Vagina (tissue), 2 donors: ENCODE results near the gene CSPG5. TPM values are rescaled to one million over a fixed set of nuclear protein-coding genes. Genes with fewer than 3 reads are reported as not detected.

ENCODE experiments used
- DNase-seq, 2 donors: peaks; one replicate each; pipeline ENCODE4 v3.0.0-alpha.2; 2017; ENCODE audit errors: extremely low spot score in 2 of 2
- H3K27ac ChIP-seq: fragments of 200-600 bp; sonication (generic); one replicate; pipeline ENCODE4 v1.5.1; 2019
- H3K27me3 ChIP-seq: fragments of 200-600 bp; sonication (generic); one replicate; pipeline ENCODE4 v1.5.1; 2019
- H3K36me3 ChIP-seq, 2 donors: fragments of 200-600 bp; sonication (generic); one replicate each; pipeline ENCODE4 v1.5.1; 2017 to 2019
- H3K4me1 ChIP-seq: fragments of 200-600 bp; sonication (generic); one replicate; pipeline ENCODE4 v1.5.1; 2019
- H3K4me3 ChIP-seq, 2 donors: fragments of 200-600 bp; sonication (generic); 1 replicate in 1 of 2; 2 replicates in 1 of 2; pipeline ENCODE4 v1.5.1; 2016 to 2019
- H3K9me3 ChIP-seq: fragments of 200-600 bp; sonication (generic); one replicate; pipeline ENCODE4 v1.5.1; 2019
- CTCF ChIP-seq, 3 experiments: fragments of 450-650 bp in 2 of 3; fragments of 200-600 bp in 1 of 3; sonication (generic) in 1 of 3; IDR thresholded peaks; one replicate each; pipeline ENCODE4 v1.5.1; 2017 to 2019; ENCODE audit warnings: antibody characterized with exemption in 3 of 3, mild to moderate bottlenecking in 2 of 3, moderate library complexity in 2 of 3
- POLR2A ChIP-seq, 2 donors: fragments of 450-650 bp; IDR thresholded peaks; one replicate each; pipeline ENCODE4 v1.6.1; 2017; ENCODE audit warnings: antibody characterized with exemption in 2 of 2, mild to moderate bottlenecking in 2 of 2, moderate library complexity in 2 of 2
- POLR2AphosphoS5 ChIP-seq, 2 donors: sonication (generic); formaldehyde crosslinking; IDR thresholded peaks; one replicate each; pipeline ENCODE4 v1.9.0; 2017; ENCODE audit warnings: antibody characterized with exemption in 2 of 2, mild to moderate bottlenecking in 2 of 2, low read depth in 1 of 2; ENCODE audit not compliant: insufficient read depth in 1 of 2
- intact Hi-C: fragments of 100-400 bp; cut with DNase I; formaldehyde crosslinking; loops from one replicate; pipeline ENCODE4 v1.15.1; 2023
- total RNA-seq: library from RNA; depleted of rRNA; stranded (reverse); fragments of >200 nt; gene quantifications from one replicate; pipeline ENCODE4 v1.2.3, GENCODE V29; 2016

The CSPG5 gene
- total RNA-seq, 1 donor from 2014 or later: 0.98 TPM

GRCh38 chr3:47573190-47574172 lies 5.2 kb downstream of the CSPG5 start:
- TF ChIP-seq POLR2AphosphoS5 (IDR thresholded peaks at IDR 0.05; ENCODE audit: insufficient read depth in 1 of 2, low read depth in 1 of 2) (no peak), CTCF (IDR thresholded peaks at IDR 0.05) (no peak), POLR2A (IDR thresholded peaks at IDR 0.05) (no peak)
- Histone ChIP-seq H3K27me3 (no peaks in the 10 kb centered on the region), H3K9me3 (no peaks in the 10 kb centered on the region), H3K4me1 (peaks cover 8% of the 10 kb centered on the region), H3K27ac (no peak overlapping the region), H3K4me3 (no peak overlapping the region), H3K36me3 (no peaks in the 10 kb centered on the region)
- no peak for DNase-seq
- intact Hi-C loops: no loop called here

- DNase-seq: no peak
- Histone ChIP-seq H3K27me3 (no peaks in the 10 kb centered on the region), H3K4me1 (no peaks in the 10 kb centered on the region), H3K27ac (no peak overlapping the region), H3K4me3 (no peak overlapping the region), H3K9me3 (no peaks in the 10 kb centered on the region), H3K36me3 (no peaks in the 10 kb centered on the region)
- TF ChIP-seq POLR2A (IDR thresholded peaks at IDR 0.05) (no peak), POLR2AphosphoS5 (IDR thresholded peaks at IDR 0.05; ENCODE audit: insufficient read depth in 1 of 2, low read depth in 1 of 2) (no peak), CTCF (IDR thresholded peaks at IDR 0.05) (no peak)
- intact Hi-C loops: no loop called here
Observed at GRCh38 chr3:47571391-47572175, 7.1 kb downstream of the CSPG5 start.

GRCh38 chr3:47568901-47569300 lies 9.8 kb downstream of the CSPG5 start:
- no peak for TF ChIP-seq CTCF (IDR thresholded peaks at IDR 0.05)
- no peak for TF ChIP-seq POLR2A (IDR thresholded peaks at IDR 0.05)
- no peak for TF ChIP-seq POLR2AphosphoS5 (IDR thresholded peaks at IDR 0.05; ENCODE audit: insufficient read depth in 1 of 2, low read depth in 1 of 2)
- H3K27ac ChIP-seq: no peak overlapping the region
- no peak overlapping the region for H3K4me3 ChIP-seq
- no peaks in the 10 kb centered on the region for H3K4me1 ChIP-seq
- no peaks in the 10 kb centered on the region for H3K36me3 ChIP-seq
- intact Hi-C loops: no loop called here
- H3K9me3 ChIP-seq: no peaks in the 10 kb centered on the region
- H3K27me3 ChIP-seq: no peaks in the 10 kb centered on the region
- DNase-seq: no peak

GRCh38 chr3:47567149-47567548 lies 11.5 kb downstream of the CSPG5 start:
- no peak for TF ChIP-seq CTCF (IDR thresholded peaks at IDR 0.05)
- no peak for TF ChIP-seq POLR2A (IDR thresholded peaks at IDR 0.05)
- no peak for TF ChIP-seq POLR2AphosphoS5 (IDR thresholded peaks at IDR 0.05; ENCODE audit: insufficient read depth in 1 of 2, low read depth in 1 of 2)
- intact Hi-C loops: no loop called here
- Histone ChIP-seq H3K27me3 (no peaks in the 10 kb centered on the region), H3K4me3 (no peak overlapping the region), H3K36me3 (no peaks in the 10 kb centered on the region), H3K4me1 (no peaks in the 10 kb centered on the region), H3K9me3 (no peaks in the 10 kb centered on the region), H3K27ac (no peak overlapping the region)
- no peak for DNase-seq
